ENCODE data around the gene VAV1. TPM values are rescaled to one million over a fixed set of nuclear protein-coding genes. Genes with fewer than 3 reads are reported as not detected.

The VAV1 gene
- total and polyA plus RNA-seq, 2 of the 13 experiments (the other 11 are each of a cell fraction or from before 2014, with no cell fraction given): not detected

GRCh38 chr19:6730153-6730804 is 42.2 kb upstream of the VAV1 start (continued):
- TF ChIP-seq BCLAF1 (IDR thresholded peaks at IDR 0.05): no peak
- peak; percentile 73; the same call in 1 of the 2 replicates for TF ChIP-seq HDAC2 (CRISPR knock-in tag; IDR thresholded peaks at IDR 0.05)
- peak; percentile 63; the same call in 1 of the 2 replicates for TF ChIP-seq ISL2 (CRISPR knock-in tag; IDR thresholded peaks at IDR 0.05)
- no peak for TF ChIP-seq ZNF841 (CRISPR knock-in tag; IDR thresholded peaks at IDR 0.05; ENCODE audit: borderline replicate concordance)
- TF ChIP-seq E2F2 (CRISPR knock-in tag; IDR thresholded peaks at IDR 0.05; ENCODE audit: borderline replicate concordance): no peak
- no peak for TF ChIP-seq NONO (IDR thresholded peaks at IDR 0.05)
- peak; percentile 55 for TF ChIP-seq NONO (CRISPR knock-in tag; conservative IDR thresholded peaks at IDR 0.05)
- TF ChIP-seq ZNF746 (CRISPR knock-in tag; IDR thresholded peaks at IDR 0.05): peak; percentile 91
- no peak for TF ChIP-seq CBX2 (IDR thresholded peaks at IDR 0.05; ENCODE audit: low read depth, low read length)
- TF ChIP-seq CBX2 (CRISPR knock-in tag; IDR thresholded peaks at IDR 0.05; ENCODE audit: low read depth): no peak
- TF ChIP-seq ELF3 (CRISPR knock-in tag; IDR thresholded peaks at IDR 0.05): peak; percentile 84
- no peak for TF ChIP-seq ZBTB38 (CRISPR knock-in tag; IDR thresholded peaks at IDR 0.05)
- TF ChIP-seq SIN3B (IDR thresholded peaks at IDR 0.05; ENCODE audit: low read length): 0 out of 2 replicates have a peak, but pooled peaks have one; percentile 30
- TF ChIP-seq ZNF550 (CRISPR knock-in tag; IDR thresholded peaks at IDR 0.05; ENCODE audit: borderline replicate concordance): no peak
- no peak for TF ChIP-seq ZNF530 (CRISPR knock-in tag; IDR thresholded peaks at IDR 0.05; ENCODE audit: low read depth)
- TF ChIP-seq MZF1 (CRISPR knock-in tag; IDR thresholded peaks at IDR 0.05; ENCODE audit: borderline replicate concordance): no peak
- TF ChIP-seq RORA (CRISPR knock-in tag; IDR thresholded peaks at IDR 0.05): no peak
- TF ChIP-seq JARID2 (CRISPR knock-in tag; IDR thresholded peaks at IDR 0.05; ENCODE audit: insufficient replicate concordance): no peak
- TF ChIP-seq ZNF574 (CRISPR knock-in tag; IDR thresholded peaks at IDR 0.05): peak; percentile 57; the same call in 1 of the 2 replicates
- TF ChIP-seq ZBTB44 (CRISPR knock-in tag; IDR thresholded peaks at IDR 0.05): 0 out of 2 replicates have a peak, but pooled peaks have one; percentile 25
- TF ChIP-seq SMARCE1 (IDR thresholded peaks at IDR 0.05; ENCODE audit: borderline replicate concordance): no peak
